ENCODE results near the gene SIDT2. TPM values are rescaled to one million over a fixed set of nuclear protein-coding genes. Genes with fewer than 3 reads are reported as not detected.

The SIDT2 gene
- polyA plus RNA-seq, 1 experiment = 32.5 TPM

GRCh38 chr11:117187799-117188481, 9.4 kb downstream of the SIDT2 start:
- POLR2A ChIA-PET = interaction anchor here (0.7 kb wide), 1 partner anchor 10 kb away, joined by 3 read pairs; no protein-coding TSS in a partner anchor
- DNase-seq (ENCODE audit: low read depth, low spot score) = no peak

GRCh38 chr11:117188620-117189081, 10.1 kb downstream of the SIDT2 start:
- Histone ChIP-seq H3K27ac (ENCODE audit: low read depth, low read length) (no peak overlapping the region), H3K9me3 (ENCODE audit: control insufficient read depth, insufficient read depth, low read length) (no peaks in the 10 kb centered on the region), H3K4me3 (ENCODE audit: low read depth, low read length) (no peak overlapping the region), H3K27me3 (ENCODE audit: control insufficient read depth, insufficient read depth, low read length) (no peaks in the 10 kb centered on the region)
- TF ChIP-seq, protein P1, sequence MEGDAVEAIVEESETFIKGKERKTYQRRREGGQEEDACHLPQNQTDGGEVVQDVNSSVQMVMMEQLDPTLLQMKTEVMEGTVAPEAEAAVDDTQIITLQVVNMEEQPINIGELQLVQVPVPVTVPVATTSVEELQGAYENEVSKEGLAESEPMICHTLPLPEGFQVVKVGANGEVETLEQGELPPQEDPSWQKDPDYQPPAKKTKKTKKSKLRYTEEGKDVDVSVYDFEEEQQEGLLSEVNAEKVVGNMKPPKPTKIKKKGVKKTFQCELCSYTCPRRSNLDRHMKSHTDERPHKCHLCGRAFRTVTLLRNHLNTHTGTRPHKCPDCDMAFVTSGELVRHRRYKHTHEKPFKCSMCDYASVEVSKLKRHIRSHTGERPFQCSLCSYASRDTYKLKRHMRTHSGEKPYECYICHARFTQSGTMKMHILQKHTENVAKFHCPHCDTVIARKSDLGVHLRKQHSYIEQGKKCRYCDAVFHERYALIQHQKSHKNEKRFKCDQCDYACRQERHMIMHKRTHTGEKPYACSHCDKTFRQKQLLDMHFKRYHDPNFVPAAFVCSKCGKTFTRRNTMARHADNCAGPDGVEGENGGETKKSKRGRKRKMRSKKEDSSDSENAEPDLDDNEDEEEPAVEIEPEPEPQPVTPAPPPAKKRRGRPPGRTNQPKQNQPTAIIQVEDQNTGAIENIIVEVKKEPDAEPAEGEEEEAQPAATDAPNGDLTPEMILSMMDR (IDR thresholded peaks at IDR 0.05; ENCODE audit: low read depth, low read length) = no peak
- POLR2A ChIA-PET = interaction anchor here (0.7 kb wide), 1 partner anchor 9 kb away, joined by 3 read pairs; no protein-coding TSS in a partner anchor
- CTCF ChIA-PET = no interaction called here
- DNase-seq (ENCODE audit: low read depth, low spot score) = no peak

More at GRCh38 chr11:117187799-117188481, 9.4 kb downstream of the SIDT2 start:
- Histone ChIP-seq H3K27ac (ENCODE audit: low read depth, low read length) (no peak overlapping the region), H3K9me3 (ENCODE audit: control insufficient read depth, insufficient read depth, low read length) (no peaks in the 10 kb centered on the region), H3K27me3 (ENCODE audit: control insufficient read depth, insufficient read depth, low read length) (no peaks in the 10 kb centered on the region), H3K4me3 (ENCODE audit: low read depth, low read length) (no peak overlapping the region)
- CTCF ChIA-PET = no interaction called here
- TF ChIP-seq, protein P1 (IDR thresholded peaks at IDR 0.05; ENCODE audit: low read depth, low read length) = no peak

DNA sequence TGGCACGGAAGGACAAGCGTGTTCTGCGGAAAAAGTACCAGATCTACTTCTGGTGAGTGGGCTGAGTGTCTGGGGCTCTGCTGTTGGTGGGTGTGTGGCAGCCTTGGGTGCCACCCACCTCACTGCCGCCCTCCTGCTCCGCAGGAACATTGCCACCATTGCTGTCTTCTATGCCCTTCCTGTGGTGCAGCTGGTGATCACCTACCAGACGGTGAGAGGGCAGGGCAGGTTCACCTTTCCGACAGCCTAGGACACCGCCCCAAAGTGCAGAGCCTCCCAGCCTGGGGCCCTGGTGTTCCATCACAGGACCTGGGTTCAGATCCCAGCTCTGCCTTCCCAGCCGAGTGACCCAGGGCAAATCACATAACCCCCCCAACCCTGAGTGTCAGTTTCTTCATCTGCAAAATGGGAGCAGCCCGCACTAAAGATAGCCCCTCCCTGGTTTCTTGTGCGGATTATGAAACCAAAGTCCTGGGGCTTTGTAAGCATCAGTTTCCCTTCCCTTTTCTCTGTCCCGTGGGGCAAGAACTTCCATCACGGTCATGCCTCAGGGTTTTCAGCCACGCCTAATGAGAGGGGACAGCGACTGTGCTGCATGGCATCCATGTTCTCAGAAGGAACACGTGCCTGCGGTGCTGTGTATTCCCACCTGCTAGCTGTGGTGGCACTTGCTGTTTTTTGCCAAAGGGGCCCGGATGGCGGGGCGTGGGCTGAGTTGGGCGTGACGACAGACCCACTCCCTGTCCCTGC, 10.8 kb downstream of the SIDT2 start:
- TF ChIP-seq, protein P1 (IDR thresholded peaks at IDR 0.05; ENCODE audit: low read depth, low read length) = no peak
- POLR2A ChIA-PET = no interaction called here
- Histone ChIP-seq H3K4me3 (ENCODE audit: low read depth, low read length) (no peak overlapping the region), H3K27me3 (ENCODE audit: control insufficient read depth, insufficient read depth, low read length) (no peaks in the 10 kb centered on the region), H3K27ac (ENCODE audit: low read depth, low read length) (no peak overlapping the region), H3K9me3 (ENCODE audit: control insufficient read depth, insufficient read depth, low read length) (no peaks in the 10 kb centered on the region)
- DNase-seq (ENCODE audit: low read depth, low spot score) = no peak
- CTCF ChIA-PET = no interaction called here

- TF ChIP-seq, protein P1 (IDR thresholded peaks at IDR 0.05; ENCODE audit: low read depth, low read length) = no peak
- POLR2A ChIA-PET = no interaction called here
Observed at GRCh38 chr11:117189941-117190544, 11.5 kb downstream of the SIDT2 start.

More at GRCh38 chr11:117189941-117190544, 11.5 kb downstream of the SIDT2 start:
- DNase-seq (ENCODE audit: low read depth, low spot score) = no peak
- no peak overlapping the region for H3K4me3 ChIP-seq (ENCODE audit: low read depth, low read length)
- no peak overlapping the region for H3K27ac ChIP-seq (ENCODE audit: low read depth, low read length)
- no peaks in the 10 kb centered on the region for H3K9me3 ChIP-seq (ENCODE audit: control insufficient read depth, insufficient read depth, low read length)
- H3K27me3 ChIP-seq (ENCODE audit: control insufficient read depth, insufficient read depth, low read length) = no peaks in the 10 kb centered on the region
- CTCF ChIA-PET = interaction anchor here (2.0 kb wide), 1 partner anchor 8 kb away, joined by 6 read pairs; no protein-coding TSS in a partner anchor

Measured in AG04450 (cell line).